ENCODE data around the gene KCNQ1.

The KCNQ1 gene

DNA sequence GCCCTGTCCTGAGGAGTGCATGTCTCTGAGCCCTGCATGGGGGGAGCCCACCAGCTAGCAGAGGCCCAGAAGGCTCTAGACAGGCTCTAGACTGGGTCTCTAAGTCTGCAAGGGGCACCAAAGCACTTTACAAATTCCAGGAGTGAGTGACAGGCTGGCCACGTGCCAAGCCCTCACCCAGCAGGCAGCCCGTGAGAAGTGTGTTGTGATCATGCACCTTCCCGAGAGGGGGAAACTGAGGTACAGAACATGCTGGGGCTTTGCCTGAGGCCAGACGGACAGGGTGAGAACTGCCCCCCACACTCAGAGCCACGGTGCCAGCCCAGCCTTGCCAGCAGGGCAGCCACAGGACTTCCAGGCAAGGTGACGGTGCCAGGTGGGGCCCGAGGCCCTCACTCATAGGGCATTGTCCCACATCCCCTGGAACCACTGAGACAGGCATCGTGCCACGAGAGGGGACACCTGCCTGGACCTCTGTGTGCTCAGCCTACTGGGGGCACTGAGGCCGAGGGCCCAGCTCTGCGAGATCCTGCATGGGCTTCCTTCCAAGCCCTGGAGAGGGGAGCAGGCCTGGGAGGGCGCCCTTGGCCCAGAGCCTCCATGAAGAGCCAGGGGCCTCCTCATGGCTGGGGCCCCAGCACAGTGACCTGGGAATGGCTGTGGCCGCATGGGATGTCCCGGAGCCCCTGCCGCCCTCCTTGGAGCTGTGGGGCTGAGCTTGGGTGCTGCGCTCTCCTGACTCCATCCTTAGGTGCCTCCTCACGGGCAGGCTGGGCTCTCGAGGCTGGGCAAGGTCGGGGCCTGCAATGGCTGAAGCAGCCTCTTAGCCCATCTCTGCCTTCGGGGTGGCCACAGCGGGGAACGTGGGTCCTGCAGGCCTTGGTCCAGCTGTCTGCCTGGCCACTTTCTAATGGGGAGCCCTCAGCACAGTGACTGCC is 133.5 kb downstream of the KCNQ1 start:
- no peak for DNase-seq (ENCODE audit: low read depth in 4 of 4, low spot score in 1 of 4)

DNA sequence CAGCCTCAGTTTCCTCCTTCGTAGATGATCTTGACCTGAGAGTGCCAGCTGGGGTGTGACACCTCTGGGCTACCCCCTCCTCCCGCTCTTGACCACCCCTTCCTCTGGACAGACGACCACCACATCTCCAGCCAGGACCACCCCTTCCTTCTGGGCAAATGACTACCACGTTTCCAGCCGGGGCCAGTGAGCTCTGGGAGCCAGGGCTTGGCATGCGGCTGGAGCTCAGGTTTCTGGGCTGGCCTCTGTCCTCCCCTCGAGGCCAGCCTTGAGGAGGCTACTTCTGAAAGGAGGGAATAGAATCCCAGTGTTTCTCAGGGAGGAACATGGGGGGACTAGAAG is 134.1 kb downstream of the KCNQ1 start:
- DNase-seq (ENCODE audit: low read depth in 4 of 4, low spot score in 1 of 4) = no peak

DNA sequence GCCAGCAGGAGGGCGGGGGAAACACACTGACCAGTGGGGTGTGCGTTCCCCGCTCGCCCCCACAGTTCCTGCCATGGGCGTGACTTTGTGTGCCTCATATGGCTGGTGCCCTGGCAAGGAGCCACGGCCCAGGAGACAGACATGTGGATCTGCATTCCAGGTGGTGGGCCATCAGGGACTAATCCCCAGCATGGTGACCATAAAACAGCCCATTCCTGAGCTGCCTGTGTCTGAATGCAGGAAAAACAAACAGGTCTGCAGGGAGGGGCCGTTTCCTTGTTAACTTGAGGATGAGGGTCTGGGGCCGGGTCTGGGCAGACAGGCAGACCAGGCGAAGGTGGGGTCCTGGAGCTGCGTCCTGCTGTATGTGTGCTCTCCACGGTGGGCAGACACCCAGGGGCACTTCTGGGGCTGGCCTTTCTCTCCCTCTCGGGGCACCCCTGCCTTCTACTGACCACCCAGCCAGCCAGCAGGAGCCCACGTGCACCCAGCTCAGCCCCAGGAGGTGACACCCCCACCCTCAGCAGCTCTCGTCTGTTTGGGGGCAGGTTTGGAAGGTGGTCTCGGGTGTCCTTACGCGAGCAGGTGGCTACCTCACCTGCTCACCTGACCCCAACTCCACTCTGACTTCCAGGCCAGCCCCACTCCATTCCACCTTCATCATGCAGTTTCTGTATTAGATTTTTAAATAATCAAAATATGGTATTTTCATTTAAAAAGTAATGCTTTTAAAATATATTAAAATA is 134.7 kb downstream of the KCNQ1 start:
- DNase-seq (ENCODE audit: low read depth in 4 of 4, low spot score in 1 of 4) = no peak

DNA sequence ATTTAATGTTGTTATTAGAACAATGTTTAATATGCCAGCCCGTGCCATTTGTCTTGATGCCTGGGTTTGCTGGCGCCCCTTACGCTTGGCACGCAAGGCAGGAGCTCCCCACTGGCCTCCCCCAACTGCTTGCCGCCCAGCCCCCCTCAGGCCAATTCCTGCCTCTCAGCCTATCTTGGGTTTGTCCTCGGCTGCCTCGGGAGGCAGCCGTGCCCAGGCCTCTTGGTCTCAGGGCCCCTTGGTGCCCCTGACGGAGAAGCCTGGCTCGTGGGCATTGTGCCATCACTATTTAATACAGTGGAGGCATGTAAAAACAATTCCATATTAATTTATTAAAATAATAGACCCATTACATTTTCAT is 135.2 kb downstream of the KCNQ1 start:
- no peak for DNase-seq (ENCODE audit: low read depth in 4 of 4, low spot score in 1 of 4)

DNA sequence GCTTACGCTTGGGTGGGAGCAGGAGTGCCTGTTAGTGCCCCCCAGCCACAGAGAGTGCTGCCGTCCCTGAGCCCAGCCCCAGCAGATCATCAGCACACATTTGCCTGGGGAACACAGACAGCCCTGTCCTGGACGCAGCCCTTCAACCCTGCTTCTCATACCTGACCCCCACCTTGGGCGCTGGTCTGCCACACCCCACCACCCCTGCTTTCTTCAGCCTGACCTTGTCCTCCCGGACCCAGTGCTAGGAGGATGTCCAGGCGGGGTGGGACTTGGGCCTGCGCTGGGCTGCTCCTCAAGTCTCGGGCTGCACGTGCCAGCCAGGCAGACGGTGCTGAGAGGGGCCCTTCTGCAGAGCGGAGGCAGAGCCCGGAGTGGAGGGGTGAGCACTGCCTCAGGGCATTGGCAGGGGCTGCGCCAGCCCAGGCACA is 135.8 kb downstream of the KCNQ1 start:
- DNase-seq (ENCODE audit: low read depth in 4 of 4, low spot score in 1 of 4) = no peak

DNA sequence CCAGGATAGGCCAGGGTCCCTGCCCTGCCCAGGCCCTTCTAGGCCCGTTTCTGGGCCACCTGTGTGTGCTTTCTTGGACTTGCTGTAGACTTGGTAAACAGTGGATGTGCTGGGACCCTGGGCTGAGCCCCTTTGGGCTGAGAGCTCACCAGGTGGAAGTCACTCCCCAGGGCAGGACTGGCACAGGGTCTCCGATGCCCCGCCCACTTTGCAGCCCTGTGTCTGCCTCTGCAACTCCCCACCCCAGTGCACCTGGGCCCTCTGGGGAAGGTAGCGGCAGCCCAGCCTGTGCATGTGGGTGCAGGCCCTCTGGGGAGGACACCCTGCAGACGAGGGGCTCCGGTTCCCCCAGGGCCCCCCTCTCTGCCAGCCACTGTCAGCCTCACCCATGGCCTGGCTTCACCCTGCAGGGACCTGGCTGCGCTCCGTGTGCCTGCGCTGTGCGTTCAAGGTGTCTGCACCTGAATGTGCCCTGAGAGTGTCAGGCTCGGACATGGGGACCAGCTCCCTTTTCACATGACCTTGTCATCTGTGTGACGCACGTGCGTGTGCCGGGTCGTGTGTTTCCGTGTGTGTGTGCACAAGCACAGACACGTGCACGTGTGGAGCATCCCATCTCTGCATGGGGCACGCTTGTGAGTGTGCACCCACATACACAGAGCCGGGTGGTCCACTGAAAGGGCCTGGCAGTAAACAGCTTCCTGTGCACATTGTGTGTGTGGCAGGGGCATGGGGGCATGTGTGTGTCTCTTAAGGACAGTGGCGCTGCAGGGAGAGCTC is 136.5 kb downstream of the KCNQ1 start:
- no peak for DNase-seq (ENCODE audit: low read depth in 4 of 4, low spot score in 1 of 4)

DNA sequence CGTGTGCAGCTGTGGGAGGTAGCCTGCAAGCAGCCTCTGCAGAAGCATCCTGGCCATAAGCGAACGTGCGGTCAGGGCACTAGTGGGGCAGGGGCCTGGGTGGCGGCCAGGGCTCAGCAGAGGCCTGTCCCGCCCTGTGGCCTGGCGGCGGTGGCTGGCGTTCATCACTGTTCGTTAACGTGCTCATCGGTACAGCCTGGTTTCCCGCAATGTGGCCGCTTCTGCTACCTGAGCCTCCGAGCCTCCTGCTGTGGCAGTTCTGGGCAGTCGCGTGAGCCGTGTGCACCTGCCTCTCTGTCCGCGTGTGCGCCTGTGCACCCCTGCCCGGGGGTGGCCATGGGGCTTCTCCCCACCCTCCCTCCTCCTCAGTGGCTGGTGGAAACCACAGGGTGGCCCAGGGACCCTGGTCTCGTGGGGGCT is 137.1 kb downstream of the KCNQ1 start:
- no peak for DNase-seq (ENCODE audit: low read depth in 4 of 4, low spot score in 1 of 4)

DNA sequence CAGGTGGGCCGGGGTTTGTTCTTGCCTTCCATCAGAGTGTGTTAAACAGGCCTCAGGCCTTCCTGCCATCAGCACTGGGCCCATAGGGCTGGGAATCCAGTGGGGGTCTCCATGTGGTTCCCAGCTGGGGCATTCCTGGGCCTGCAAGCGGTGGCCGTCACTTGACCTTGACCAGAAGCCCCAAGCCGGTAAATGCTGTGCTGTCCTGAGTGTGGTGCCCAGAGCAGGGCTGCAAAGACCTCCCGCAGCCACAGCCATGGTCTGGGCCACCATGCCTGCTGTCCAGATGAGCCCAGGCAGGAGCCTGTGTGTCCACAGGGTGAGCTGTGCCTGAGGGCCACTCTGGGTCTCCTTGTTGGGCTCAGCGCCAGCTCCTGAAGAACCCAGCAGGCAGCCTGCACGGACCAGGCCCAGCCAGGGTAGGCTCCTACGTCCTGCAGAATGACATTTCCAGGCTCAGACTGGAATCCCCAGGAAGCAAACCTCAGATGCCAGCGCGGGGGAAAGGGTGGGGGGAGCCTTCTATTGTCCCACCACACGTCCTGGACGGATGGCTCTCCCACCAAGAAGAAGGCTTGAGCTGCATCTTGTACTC is 137.6 kb downstream of the KCNQ1 start:
- no peak for DNase-seq (ENCODE audit: low read depth in 4 of 4, low spot score in 1 of 4)

DNA sequence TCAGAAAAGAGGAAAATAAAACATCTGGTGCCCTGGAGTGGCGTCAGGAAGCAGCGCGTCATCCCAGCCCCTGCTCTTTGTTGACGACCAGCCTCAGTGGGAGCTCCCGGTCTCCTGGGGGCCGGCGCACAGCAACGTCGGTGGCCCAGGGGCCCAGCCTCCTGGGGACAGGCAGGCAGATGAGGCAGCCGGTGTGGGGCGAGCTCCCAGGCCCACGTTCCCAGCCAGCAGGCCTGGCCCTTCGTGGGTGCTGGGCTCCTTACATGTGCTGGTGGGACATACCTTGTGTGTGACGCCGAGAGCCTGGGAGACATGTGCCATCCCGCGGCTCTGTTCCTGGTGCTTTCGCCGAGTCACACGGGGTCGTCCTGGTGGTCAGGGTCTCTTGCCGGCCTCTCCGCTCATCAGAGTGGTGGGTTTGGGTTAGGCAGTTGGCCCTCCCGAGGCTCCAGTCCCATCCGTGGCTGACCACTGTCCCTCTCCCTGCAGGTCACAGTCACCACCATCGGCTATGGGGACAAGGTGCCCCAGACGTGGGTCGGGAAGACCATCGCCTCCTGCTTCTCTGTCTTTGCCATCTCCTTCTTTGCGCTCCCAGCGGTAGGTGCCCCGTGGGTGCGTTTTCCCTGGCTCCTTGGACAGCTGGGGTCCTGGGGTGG is 138.3 kb downstream of the KCNQ1 start:
- DNase-seq (ENCODE audit: low read depth in 4 of 4, low spot score in 1 of 4) = no peak

DNA sequence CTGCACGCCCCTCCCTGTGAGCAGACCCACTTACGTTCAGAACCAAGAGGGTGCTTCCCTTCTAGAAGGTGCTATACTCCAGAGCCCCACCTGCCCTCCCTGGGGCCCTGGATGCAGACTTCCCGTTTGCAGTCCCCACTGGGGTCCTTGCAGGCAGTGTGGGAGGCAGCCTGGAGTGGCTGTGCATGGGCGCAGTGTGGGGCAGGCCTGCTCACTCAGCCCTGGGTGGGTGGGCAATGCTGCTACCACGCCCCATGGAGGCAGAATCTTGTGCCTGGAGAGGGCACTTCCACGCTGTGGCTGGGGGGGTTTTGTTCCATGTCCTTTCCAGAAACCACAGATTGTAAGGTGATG is 138.8 kb downstream of the KCNQ1 start:
- no peak for DNase-seq (ENCODE audit: low read depth in 4 of 4, low spot score in 1 of 4)

DNA sequence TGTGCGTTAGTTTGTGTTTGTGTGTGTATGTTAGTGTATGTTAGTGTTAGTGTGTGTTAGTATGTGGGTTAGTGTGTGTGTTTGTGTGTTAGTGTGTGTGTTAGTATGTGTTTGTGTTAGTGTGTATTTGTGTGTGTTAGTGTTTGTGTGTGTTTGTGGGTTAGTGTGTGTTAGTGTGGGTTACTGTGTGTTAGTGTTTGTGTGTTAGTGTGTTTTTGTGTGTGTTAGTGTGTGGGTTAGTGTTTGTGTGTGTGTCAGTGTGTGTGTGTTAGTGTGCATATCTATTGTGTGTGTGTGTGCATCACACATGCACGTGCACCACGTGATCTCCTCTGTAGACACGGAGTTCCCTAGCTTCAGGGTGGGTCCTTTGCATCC is 139.6 kb downstream of the KCNQ1 start:
- no peak for DNase-seq (ENCODE audit: low read depth in 4 of 4, low spot score in 1 of 4)

DNA sequence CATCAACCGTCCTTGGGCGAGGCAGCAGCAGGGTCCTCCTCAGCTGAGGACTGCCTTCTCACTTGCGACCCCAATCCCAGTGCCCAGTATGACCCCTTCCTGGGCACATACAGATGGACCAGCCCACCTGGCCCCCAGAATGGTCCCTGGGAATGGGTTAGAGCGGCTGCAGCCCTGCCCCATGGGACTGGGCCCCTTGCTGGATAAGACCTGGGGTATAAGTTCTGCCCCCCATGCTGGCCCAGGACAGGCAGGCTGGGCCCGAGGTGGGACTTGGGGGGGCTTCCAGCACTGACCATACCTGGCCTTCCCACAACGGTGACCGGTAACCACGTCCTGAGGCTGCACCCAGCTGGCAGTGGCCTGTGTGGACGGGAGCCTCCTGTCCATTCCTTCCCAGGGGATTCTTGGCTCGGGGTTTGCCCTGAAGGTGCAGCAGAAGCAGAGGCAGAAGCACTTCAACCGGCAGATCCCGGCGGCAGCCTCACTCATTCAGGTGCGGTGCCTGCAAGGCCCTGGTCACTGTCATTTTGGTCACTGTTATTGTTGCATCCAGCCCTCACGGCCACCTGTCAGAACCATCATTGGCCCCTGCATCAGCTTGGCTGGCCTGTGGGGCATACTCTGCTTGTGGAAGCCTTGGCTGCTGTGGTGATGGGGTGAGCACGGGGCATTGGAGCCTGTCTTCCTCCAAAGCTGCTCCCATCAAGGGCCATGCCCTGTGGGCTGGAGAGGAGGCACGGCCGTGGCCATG is 140.2 kb downstream of the KCNQ1 start:
- DNase-seq (ENCODE audit: low read depth in 4 of 4, low spot score in 1 of 4) = no peak

DNA sequence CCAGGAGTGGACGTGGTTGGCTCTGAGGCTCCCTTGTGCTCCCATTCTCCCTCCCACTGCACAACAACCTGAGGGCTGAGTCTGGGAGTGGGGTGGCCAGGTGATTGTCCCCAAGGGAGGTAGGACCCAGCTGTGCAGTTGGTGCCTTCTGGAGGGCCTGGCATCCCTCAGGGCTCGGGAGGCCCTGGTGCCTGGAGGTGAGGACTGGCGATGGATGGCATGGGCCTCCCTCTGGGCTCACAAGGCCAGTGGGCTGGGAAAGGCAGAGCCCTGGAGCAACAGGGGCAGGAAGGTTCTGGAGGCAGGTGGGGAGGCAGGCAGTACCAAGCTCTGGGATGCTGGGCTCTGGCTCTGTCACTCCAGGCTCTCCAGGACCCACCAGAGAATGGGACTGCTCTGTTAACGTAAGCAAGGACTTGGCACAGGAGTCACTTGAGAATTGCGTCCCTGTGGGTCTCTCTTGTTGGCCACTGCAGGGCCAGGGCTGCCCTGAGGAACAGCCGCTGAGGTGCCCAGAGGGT is 140.8 kb downstream of the KCNQ1 start:
- DNase-seq (ENCODE audit: low read depth in 4 of 4, low spot score in 1 of 4) = no peak

DNA sequence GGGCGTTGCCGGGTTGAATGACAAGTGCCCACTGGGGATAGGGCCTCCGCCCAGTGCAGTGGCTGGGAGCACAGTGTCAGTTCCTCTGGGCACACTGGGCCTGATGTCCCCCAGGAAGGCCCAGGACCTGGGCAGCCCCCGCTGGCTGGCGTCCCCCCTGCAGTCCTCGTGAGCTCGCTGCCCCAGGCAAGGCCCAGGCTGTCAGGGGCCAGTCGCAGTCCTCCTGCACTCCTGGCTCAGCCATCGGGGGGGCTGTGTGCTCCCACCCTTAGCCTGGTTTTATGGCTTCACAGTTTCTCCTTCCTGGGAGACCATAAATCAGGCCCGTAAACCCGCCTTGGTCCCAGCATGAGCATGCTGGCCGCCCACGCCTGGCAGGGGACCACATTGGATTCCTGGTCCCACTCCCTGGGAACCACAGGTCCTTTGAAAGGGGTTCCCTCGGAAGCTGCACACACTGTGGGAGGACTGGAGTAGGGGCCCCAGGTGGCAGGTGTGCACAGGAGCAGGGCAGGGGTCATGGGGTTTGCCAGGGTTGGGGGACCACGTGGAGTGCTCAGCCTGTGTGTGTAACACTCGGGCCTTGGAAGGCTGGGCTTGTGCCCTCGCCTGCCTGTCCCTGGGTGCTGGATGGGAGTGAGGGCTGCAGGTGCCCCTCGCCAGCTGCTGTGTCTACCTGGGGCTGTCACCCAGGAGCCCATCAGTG is 141.4 kb downstream of the KCNQ1 start:
- no peak for DNase-seq (ENCODE audit: low read depth in 4 of 4, low spot score in 1 of 4)

DNA sequence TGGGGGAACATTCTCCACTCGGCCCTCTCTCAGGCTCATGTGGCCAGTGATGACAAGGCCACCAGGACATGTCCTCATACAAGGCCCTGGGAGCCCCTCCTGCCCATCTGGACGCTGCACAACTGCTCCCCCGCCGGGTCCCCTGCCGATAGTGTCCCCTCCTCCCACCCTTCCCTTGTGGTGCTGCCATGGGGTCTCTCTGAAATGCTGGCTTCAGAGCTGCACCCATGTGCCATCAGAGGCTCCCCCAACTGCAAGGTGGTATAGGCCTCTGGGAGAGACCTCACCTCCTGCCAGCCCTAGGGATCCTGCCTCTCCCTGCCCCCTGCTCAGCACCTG is 142.0 kb downstream of the KCNQ1 start:
- no peak for DNase-seq (ENCODE audit: low read depth in 4 of 4, low spot score in 1 of 4)

DNA sequence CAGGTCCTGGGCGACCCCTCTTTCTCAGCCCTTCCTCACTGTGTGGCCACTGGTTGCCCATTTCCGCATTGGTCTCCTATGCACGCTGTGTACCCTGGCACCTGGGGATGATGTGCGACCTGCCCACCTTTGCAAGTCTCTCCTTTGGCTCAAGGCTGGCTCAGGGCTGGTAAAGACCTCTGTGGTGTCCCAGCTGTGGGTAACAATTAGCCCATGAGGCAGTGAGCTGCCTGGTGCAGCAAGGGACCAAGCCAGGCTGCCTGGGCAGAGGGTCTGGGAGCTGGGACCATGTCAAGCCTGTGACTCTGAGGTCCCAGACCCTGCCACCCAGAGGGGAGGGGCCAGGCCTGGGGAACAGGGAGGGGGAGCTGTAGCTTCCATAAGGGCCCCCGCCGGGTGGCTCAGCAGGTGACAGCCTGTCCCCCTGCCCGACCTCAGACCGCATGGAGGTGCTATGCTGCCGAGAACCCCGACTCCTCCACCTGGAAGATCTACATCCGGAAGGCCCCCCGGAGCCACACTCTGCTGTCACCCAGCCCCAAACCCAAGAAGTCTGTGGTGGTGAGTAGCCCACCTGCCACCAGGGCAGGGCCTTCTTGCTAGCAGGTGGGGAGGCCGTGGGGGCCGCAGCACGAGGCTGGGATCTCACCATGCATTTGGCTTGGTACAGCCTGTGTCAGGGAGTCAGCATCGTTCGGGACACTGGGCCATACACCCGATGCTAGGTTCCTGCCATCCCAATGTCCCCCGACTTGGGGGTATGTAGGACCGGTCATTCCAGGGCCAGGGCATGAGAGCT is 142.5 kb downstream of the KCNQ1 start:
- DNase-seq (ENCODE audit: low read depth in 4 of 4, low spot score in 1 of 4) = no peak

DNA sequence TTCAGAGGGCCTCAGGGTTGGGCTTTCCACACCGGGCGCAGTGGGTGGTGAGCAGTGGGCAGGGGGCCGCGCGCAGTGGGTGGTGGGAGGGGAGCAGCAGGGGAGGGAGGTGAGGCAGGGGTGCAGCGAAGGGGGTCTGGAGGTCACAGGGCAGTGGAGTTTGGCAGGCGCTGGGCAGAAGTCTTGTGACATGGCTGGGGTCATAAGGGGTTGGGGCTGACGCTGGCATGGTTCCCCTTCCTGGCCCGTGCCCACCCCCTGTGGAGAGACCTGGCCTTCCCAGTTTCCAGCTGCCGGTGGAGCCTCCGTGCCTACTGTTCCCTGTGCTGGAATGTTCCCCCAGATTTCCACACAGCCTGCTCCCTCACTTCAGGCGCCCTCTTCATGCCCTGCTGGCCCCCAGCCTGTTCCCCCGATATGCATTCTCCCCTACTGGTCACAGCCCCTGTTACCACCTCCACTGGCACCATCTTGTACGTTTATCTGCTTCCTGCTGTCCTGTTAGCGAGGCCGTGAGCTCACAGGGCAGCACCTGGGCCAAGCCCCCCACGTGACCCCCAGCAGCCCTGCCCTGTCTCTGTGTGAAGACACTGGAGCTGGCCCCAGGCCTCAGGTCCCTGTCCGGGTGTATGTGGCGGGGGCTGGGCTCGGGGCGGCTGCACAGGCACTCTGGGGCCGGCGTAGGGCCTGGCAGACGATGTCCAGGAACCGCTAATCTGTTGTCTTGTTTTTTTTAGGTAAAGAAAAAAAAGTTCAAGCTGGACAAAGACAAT is 143.4 kb downstream of the KCNQ1 start:
- DNase-seq (ENCODE audit: low read depth in 4 of 4, low spot score in 1 of 4) = no peak
